Astrocyte of the spinal cord (primary cell): ENCODE data around the gene XKR8.
"Not testable (repeated sequence)": the region's sequence is repeated elsewhere in the genome, so short reads cannot be mapped to it uniquely, and the experiment has no call there.

Experiments
- DNase-seq: peaks from one replicate; pipeline ENCODE4 v3.0.0; 2011; ENCODE audit warnings: low read depth, low spot score
- H3K4me3 ChIP-seq: 2 replicates; pipeline ENCODE4 v1.5.1; 2011; ENCODE audit warnings: low read depth, mild to moderate bottlenecking, low read length, moderate library complexity
- in situ Hi-C: cut with HindIII; loops from 2 replicates; pipeline ENCODE4 v1.10.0; 2017; ENCODE audit warnings: low sequenced_read_pairs
- TF ChIP-seq, protein P1 (sequence below): IDR thresholded peaks from 2 replicates; pipeline ENCODE4 v1.5.1; 2012; ENCODE audit warnings: low read depth, mild to moderate bottlenecking, low read length, inconsistent platforms

Gene XKR8

GRCh38 chr1:27999055-27999454 lies 39.3 kb downstream of the XKR8 start:
- in situ Hi-C loops, result no loop called here
- no peak for DNase-seq
- no peak overlapping the region for H3K4me3 ChIP-seq
- TF ChIP-seq, protein P1, sequence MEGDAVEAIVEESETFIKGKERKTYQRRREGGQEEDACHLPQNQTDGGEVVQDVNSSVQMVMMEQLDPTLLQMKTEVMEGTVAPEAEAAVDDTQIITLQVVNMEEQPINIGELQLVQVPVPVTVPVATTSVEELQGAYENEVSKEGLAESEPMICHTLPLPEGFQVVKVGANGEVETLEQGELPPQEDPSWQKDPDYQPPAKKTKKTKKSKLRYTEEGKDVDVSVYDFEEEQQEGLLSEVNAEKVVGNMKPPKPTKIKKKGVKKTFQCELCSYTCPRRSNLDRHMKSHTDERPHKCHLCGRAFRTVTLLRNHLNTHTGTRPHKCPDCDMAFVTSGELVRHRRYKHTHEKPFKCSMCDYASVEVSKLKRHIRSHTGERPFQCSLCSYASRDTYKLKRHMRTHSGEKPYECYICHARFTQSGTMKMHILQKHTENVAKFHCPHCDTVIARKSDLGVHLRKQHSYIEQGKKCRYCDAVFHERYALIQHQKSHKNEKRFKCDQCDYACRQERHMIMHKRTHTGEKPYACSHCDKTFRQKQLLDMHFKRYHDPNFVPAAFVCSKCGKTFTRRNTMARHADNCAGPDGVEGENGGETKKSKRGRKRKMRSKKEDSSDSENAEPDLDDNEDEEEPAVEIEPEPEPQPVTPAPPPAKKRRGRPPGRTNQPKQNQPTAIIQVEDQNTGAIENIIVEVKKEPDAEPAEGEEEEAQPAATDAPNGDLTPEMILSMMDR, result no peak

- TF ChIP-seq, protein P1, result no peak
- in situ Hi-C loops, result no loop called here
- no peak overlapping the region for H3K4me3 ChIP-seq
- no peak for DNase-seq
Observed at GRCh38 chr1:28002600-28002999, 42.8 kb downstream of the XKR8 start.

DNA sequence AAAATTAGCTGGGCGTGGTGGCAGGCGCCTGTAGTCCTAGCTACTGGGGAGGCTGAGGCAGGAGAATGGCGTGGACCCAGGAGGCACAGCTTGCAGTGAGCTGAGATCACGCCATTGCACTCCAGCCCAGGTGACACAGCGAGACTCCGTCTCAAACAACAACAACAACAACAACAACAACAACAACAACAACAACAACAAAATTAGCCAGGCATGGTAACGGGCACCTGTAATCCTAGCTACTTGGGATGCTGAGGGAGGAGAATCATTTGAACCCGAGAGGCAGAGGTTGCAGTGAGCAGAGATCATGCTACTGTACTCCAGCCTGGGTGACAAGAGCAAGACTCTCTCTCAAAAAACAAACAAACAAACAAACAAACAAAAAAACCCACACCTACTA lies 43.3 kb downstream of the XKR8 start:
- H3K4me3 ChIP-seq, in situ Hi-C loops, DNase-seq: not testable (repeated sequence)

- no peak for DNase-seq
- no peak overlapping the region for H3K4me3 ChIP-seq
- in situ Hi-C loops, result no loop called here
- TF ChIP-seq, protein P1, result no peak
Observed at GRCh38 chr1:28010969-28011368, 51.2 kb downstream of the XKR8 start.
